ENCODE data around the gene TAF1D.

The TAF1D gene

GRCh38 chr11:93719310-93719709 is 22.0 kb downstream of the TAF1D start:
- H3K9ac ChIP-seq = no peak overlapping the region
- no peak overlapping the region for H3K27ac ChIP-seq
- no peaks in the 10 kb centered on the region for H3K27me3 ChIP-seq (ENCODE audit: insufficient read depth, low read depth)
- H3K79me2 ChIP-seq (ENCODE audit: insufficient read depth, low read depth) = no peaks in the 10 kb centered on the region
- no peak overlapping the region for H3K4me2 ChIP-seq
- H3K4me1 ChIP-seq (ENCODE audit: low read depth, poor library complexity, severe bottlenecking) = peaks cover 2% of the 10 kb centered on the region
- no peak overlapping the region for H3K4me3 ChIP-seq (IDR thresholded peaks at IDR 0.05; ENCODE audit: insufficient read depth, low read depth, low read length)
- H4K20me1 ChIP-seq (ENCODE audit: insufficient read depth) = no peaks in the 10 kb centered on the region
- no peaks in the 10 kb centered on the region for H3K36me3 ChIP-seq (ENCODE audit: insufficient read depth)
- no peak for TF ChIP-seq CTCF (conservative IDR thresholded peaks at IDR 0.05; ENCODE audit: low read depth, low read length)
- no peak overlapping the region for H2AFZ ChIP-seq (ENCODE audit: low read depth)

- TF ChIP-seq CTCF (conservative IDR thresholded peaks at IDR 0.05; ENCODE audit: low read depth, low read length) = no peak
- H4K20me1 ChIP-seq (ENCODE audit: insufficient read depth) = no peaks in the 10 kb centered on the region
- H3K36me3 ChIP-seq (ENCODE audit: insufficient read depth) = no peaks in the 10 kb centered on the region
- no peak overlapping the region for H2AFZ ChIP-seq (ENCODE audit: low read depth)
- H3K4me1 ChIP-seq (ENCODE audit: low read depth, poor library complexity, severe bottlenecking) = peaks cover 2% of the 10 kb centered on the region
- H3K27ac ChIP-seq = no peak overlapping the region
- no peak overlapping the region for H3K4me2 ChIP-seq
- no peaks in the 10 kb centered on the region for H3K27me3 ChIP-seq (ENCODE audit: insufficient read depth, low read depth)
- no peak overlapping the region for H3K9ac ChIP-seq
- no peak overlapping the region for H3K4me3 ChIP-seq (IDR thresholded peaks at IDR 0.05; ENCODE audit: insufficient read depth, low read depth, low read length)
- no peaks in the 10 kb centered on the region for H3K79me2 ChIP-seq (ENCODE audit: insufficient read depth, low read depth)
These were observed 23.2 kb downstream of the TAF1D start for GRCh38 chr11:93718057-93718563.

GRCh38 chr11:93717501-93717900 is 23.8 kb downstream of the TAF1D start:
- Histone ChIP-seq H3K36me3 (ENCODE audit: insufficient read depth) (no peaks in the 10 kb centered on the region), H3K79me2 (ENCODE audit: insufficient read depth, low read depth) (no peaks in the 10 kb centered on the region), H3K4me2 (no peak overlapping the region), H3K27me3 (ENCODE audit: insufficient read depth, low read depth) (no peaks in the 10 kb centered on the region), H4K20me1 (ENCODE audit: insufficient read depth) (no peaks in the 10 kb centered on the region), H3K9ac (no peak overlapping the region), H3K27ac (no peak overlapping the region), H3K4me3 (IDR thresholded peaks at IDR 0.05; ENCODE audit: insufficient read depth, low read depth, low read length) (no peak overlapping the region), H3K4me1 (ENCODE audit: low read depth, poor library complexity, severe bottlenecking) (peaks cover 2% of the 10 kb centered on the region), H2AFZ (ENCODE audit: low read depth) (no peak overlapping the region)
- TF ChIP-seq CTCF (conservative IDR thresholded peaks at IDR 0.05; ENCODE audit: low read depth, low read length) = no peak

- no peaks in the 10 kb centered on the region for H3K79me2 ChIP-seq (ENCODE audit: insufficient read depth, low read depth)
- no peaks in the 10 kb centered on the region for H3K36me3 ChIP-seq (ENCODE audit: insufficient read depth)
- H3K4me2 ChIP-seq = no peak overlapping the region
- H4K20me1 ChIP-seq (ENCODE audit: insufficient read depth) = no peaks in the 10 kb centered on the region
- no peak overlapping the region for H3K4me3 ChIP-seq (IDR thresholded peaks at IDR 0.05; ENCODE audit: insufficient read depth, low read depth, low read length)
- no peak overlapping the region for H3K9ac ChIP-seq
- no peak overlapping the region for H3K27ac ChIP-seq
- no peak for TF ChIP-seq CTCF (conservative IDR thresholded peaks at IDR 0.05; ENCODE audit: low read depth, low read length)
- peaks cover 2% of the 10 kb centered on the region for H3K4me1 ChIP-seq (ENCODE audit: low read depth, poor library complexity, severe bottlenecking)
- H2AFZ ChIP-seq (ENCODE audit: low read depth) = no peak overlapping the region
- H3K27me3 ChIP-seq (ENCODE audit: insufficient read depth, low read depth) = no peaks in the 10 kb centered on the region
These were observed 25.4 kb downstream of the TAF1D start for GRCh38 chr11:93715797-93716396.

All from KMS-11 (cell line).